Bronchus fibroblast of lung (primary cell): ENCODE results near the gene FARP2. TPM values are rescaled to one million over a fixed set of nuclear protein-coding genes. Genes with fewer than 3 reads are reported as not detected.

Experiments used
- total RNA-seq: library from RNA; depleted of rRNA; stranded (reverse); fragments of >200 nt; gene quantifications from 2 replicates; pipeline ENCODE4 v1.2.3, GENCODE V29; 2015

The FARP2 gene, protein sequence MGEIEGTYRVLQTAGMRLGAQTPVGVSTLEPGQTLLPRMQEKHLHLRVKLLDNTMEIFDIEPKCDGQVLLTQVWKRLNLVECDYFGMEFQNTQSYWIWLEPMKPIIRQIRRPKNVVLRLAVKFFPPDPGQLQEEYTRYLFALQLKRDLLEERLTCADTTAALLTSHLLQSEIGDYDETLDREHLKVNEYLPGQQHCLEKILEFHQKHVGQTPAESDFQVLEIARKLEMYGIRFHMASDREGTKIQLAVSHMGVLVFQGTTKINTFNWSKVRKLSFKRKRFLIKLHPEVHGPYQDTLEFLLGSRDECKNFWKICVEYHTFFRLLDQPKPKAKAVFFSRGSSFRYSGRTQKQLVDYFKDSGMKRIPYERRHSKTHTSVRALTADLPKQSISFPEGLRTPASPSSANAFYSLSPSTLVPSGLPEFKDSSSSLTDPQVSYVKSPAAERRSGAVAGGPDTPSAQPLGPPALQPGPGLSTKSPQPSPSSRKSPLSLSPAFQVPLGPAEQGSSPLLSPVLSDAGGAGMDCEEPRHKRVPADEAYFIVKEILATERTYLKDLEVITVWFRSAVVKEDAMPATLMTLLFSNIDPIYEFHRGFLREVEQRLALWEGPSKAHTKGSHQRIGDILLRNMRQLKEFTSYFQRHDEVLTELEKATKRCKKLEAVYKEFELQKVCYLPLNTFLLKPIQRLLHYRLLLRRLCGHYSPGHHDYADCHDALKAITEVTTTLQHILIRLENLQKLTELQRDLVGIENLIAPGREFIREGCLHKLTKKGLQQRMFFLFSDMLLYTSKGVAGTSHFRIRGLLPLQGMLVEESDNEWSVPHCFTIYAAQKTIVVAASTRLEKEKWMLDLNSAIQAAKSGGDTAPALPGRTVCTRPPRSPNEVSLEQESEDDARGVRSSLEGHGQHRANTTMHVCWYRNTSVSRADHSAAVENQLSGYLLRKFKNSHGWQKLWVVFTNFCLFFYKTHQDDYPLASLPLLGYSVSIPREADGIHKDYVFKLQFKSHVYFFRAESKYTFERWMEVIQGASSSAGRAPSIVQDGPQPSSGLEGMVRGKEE
- 18.5 and 19.5 TPM in 2 replicates for total RNA-seq

DNA sequence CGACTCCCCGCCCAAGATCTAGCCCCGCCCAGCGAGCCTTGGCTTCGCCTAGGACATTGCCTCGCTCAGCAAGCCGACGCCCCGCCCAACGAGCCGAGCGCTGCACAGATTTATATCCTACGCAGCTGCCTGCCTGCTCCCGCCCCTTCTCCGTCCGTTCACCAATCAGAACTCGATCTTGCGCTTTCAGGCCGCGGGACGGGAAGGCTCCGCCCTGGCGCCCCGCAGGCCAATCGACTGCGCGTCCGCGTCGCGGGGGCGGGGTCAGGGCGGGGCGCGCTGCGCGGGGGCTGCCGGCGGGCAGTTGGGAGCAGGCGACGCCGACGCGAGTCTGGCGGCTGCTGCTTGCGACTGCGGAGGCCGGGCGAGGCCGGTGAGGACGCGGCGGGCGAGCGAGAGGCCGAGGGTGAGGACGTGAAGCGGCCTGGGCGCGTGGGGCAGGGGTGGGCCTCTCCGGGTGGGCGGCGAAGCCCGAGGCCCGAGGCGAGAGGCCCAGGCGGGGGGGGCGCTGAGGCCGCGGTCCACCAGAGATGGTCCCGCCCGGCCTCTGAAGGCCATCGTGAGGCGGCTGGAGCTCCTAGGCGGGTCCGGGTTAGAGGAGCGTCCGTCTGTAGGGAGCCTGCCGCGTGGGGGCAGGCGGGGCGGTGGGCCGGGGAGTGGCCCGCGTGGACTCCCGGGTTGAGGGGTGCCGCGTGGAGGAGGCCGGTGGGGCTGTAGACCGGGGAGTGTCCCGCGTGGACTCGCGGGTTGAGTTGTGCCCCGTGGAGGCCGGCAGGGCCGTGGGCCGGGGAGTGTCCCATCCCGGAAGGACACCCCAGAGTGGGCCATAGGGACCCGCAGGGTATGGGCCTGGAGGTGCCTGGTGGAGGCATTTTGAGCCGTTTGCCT lies at the start of gene FARP2:
Gene FARP2, plus strand, starts transcription at position 303 of the 888 bp plus-strand sequence. CDS start 16,823 bp downstream, outside the sequence.

DNA sequence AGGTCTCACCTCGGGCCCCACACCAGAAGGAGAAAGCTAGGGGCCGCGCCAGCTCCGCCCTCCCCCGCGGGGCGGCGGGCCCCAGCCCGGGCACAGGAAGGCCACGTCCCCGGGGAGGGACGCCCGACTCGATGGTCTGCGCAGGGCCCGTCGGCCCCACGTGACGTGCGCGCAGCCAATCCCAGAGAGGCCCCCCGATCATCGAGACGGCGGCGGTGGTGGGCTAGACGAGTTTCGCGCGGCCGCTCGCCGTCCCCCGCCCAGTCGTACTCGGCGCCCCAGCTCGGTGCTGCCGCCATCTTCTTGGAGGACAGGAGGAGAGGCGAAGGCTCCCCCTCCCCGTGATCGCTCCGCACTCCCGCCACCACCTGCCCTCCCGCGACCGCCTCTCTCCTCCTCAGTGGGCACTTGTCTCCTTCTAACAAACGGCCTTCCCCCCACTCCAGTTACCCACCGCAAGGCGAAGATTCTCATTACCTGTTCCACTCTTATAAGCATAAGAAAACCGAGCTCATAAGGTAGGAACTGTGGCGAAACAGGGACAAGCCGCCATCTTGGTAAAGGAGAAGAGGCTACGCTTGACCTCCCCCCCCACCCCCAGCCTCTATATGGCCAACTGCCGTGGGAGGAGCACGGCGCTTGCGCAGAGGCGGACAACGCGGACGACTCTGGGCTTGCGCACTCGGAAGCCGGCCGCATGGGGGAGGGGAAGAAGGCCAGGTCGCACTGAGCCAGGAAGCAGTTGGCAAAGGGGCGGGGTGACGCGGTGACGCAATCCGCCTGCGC lies 40.8 kb upstream of the FARP2 start, which contains the start of gene HDLBP:
Gene HDLBP, minus strand, starts transcription at position 580 of the 786 bp plus-strand sequence. CDS start 48,803 bp downstream, outside the sequence.

DNA sequence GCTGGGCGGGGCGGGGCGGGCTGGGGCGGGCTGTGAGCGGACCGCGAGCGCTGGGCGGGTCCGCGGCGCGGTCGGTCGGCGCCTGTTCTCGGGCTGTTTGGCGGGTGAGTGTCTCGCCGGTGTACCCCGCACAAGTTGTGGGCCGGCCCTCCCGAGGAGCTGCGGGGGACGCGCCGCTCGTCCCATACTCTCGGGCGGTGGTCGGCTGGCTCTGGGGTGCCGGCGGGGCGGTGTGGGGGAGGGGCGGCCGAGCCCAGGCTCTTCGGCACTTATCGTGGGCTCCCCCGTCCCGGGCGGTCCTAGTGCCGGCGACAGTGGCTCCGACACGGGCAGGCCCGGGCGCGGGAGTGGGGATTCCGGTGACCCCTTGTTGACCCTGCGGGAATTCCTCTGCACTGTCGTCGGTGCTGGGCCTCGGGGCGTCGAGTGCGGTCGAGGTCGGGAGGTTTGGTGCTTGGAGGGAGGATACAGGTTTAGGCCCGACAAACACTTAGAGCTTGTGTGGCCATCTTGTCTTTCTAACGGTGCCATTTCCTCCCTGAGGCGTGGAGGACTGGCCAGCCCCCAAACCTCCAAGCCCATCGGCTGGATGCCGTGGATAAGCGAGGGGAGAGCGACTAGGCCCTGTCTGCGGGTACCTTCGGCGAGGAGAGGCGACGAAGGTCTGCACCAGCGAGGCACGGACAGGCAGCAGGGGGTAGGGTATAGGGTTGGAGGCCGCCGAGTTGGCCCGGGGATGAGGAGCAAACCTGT lies 40.0 kb upstream of the FARP2 start, which contains the start of gene SEPTIN2:
Gene SEPTIN2, plus strand, starts transcription at position 47 of the 753 bp plus-strand sequence. CDS start 8,308 bp downstream, outside the sequence.

DNA sequence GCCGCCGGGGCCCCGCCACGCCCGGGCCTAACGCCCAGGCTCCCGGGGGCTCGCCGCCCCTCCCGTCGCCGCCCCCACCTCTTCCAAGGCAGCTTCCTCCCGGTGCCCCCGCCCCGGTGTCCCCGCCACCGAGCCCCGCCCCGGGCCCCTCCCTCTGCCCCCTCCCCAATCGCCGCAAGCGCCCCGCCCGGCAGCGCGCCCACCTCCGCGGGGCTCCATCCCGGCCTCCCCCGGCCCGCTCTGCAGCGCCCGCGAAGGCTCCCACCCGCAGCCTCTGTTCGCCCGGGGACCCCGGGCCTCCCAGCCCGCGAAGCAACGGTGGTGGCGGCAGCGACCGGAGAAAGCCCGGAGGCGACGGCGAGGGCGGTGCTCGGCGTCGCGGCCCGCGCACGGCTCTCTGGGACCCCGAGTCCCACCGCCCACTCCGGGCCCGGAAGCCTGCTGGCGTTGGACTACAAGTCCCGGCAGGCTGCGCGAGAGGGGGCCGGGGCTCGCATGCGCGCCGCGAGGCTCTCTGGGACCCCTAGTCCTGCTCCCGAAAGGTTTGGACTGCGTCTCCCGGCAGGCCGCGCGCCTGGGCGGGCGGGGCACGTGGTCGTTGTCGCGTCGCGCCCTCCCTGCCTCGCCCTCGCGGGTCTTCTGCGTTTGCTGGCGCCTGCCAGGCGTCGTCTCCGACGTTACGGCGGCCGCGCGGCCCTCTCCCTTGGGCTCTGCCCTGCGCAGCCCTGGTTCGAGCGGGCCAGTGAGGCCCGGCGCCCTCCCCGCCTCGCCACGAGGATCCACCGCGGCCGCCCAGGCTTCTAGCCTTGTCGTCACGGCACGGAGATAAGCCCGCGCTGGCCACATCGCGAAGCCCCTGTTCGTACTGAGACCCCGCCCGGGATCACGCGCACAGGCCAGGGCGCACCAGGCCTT lies 152.4 kb downstream of the FARP2 start, which contains the start of gene STK25:
Gene STK25, minus strand, starts transcription at position 345 of the 915 bp plus-strand sequence. CDS start 549 bp downstream, outside the sequence.

Other genes starting within 250 kb of the FARP2 start
- 6.1 and 7.1 TPM in 2 replicates for gene PASK, start 206.8 kb upstream of the FARP2 start, total RNA-seq
- 68.8 and 69.6 TPM in 2 replicates for gene PPP1R7, start 205.8 kb upstream of the FARP2 start, total RNA-seq
- under 0.01 and 0.30 TPM in 2 replicates for gene ANO7, start 167.6 kb upstream of the FARP2 start, total RNA-seq
- gene HDLBP, start 40.6 kb upstream of the FARP2 start, total RNA-seq = 430 and 450 TPM in 2 replicates
- gene SEPTIN2, start 40.4 kb upstream of the FARP2 start, total RNA-seq = 236 and 282 TPM in 2 replicates
- 180 and 198 TPM in 2 replicates for gene STK25, start 152.3 kb downstream of the FARP2 start, total RNA-seq
- gene BOK, start 202.5 kb downstream of the FARP2 start, total RNA-seq = 29.7 and 36.5 TPM in 2 replicates